ENCODE measurements around the gene RNF38.

DNA sequence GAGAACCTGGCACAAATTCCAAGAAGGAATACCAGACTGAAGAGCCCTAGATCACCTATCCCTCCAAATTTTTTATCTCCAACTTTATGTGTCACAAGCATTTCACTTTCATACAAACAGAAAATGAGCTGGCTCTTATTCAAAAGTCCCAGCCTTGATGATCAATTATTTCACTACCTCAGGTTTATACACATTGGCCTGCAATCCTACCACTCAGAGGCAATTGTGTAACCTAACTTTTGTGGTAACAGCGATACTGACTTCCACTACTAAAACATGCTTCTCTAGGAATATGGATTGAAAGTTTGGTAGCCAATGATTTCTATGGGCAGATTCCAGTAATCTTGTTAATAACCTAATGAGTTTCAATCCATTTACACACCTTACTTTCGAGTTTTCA, 10.5 kb downstream of the RNF38 start:
- TF ChIP-seq, protein P1, sequence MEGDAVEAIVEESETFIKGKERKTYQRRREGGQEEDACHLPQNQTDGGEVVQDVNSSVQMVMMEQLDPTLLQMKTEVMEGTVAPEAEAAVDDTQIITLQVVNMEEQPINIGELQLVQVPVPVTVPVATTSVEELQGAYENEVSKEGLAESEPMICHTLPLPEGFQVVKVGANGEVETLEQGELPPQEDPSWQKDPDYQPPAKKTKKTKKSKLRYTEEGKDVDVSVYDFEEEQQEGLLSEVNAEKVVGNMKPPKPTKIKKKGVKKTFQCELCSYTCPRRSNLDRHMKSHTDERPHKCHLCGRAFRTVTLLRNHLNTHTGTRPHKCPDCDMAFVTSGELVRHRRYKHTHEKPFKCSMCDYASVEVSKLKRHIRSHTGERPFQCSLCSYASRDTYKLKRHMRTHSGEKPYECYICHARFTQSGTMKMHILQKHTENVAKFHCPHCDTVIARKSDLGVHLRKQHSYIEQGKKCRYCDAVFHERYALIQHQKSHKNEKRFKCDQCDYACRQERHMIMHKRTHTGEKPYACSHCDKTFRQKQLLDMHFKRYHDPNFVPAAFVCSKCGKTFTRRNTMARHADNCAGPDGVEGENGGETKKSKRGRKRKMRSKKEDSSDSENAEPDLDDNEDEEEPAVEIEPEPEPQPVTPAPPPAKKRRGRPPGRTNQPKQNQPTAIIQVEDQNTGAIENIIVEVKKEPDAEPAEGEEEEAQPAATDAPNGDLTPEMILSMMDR (IDR thresholded peaks at IDR 0.05), result no peak
- TF ChIP-seq POLR2A (IDR thresholded peaks at IDR 0.05), result no peak

All from uterus (tissue), 2 donors.